ENCODE results near the gene TUBE1. TPM values are rescaled to one million over a fixed set of nuclear protein-coding genes. Genes with fewer than 3 reads are reported as not detected.

TUBE1 gene
- total and polyA plus RNA-seq, 2 donors (not counting 3 experiments of a cell fraction or from before 2014, with no cell fraction given), result 6.7 to 15.8 TPM

DNA sequence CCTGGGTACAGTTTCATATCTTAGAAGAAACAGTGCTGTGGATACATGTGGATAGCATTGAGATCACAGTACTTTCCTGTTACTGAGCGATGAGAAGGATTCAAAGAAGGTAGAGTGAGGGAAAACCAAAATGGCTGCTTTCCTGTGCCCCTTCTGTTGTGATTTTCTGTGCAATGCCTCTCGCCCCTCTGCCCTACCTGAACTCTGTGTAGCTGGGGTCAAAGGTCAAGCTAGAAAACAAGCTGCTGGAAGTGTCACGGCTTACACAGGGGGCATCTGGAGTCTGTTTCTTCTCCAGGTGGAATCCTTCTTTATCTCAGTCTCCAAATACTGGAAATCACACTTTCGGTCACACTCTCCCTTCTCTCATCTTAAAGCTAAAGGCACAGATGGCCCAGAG lies 60.3 kb downstream of the TUBE1 start:
- Histone ChIP-seq H3K36me3 (ENCODE audit: control insufficient read depth in 2 of 2, extremely low read depth in 1 of 2, insufficient read depth in 2 of 2, low read length in 2 of 2) (no peaks in the 10 kb centered on the region), H3K9me1 (replicated peaks; ENCODE audit: control insufficient read depth, extremely low read depth, insufficient read depth, low read length) (no peaks in the 10 kb centered on the region), H3K79me2 (ENCODE audit: control insufficient read depth, insufficient read depth, low read length) (no peaks in the 10 kb centered on the region), H3K27me3 (ENCODE audit: control insufficient read depth in 2 of 2, insufficient read depth in 2 of 2, low read length in 2 of 2) (no peaks in the 10 kb centered on the region), H3K4me2 (ENCODE audit: insufficient read depth, low read length) (no peak overlapping the region), H2AFZ (ENCODE audit: low read depth, low read length) (no peak overlapping the region), H3K4me1 (ENCODE audit: control insufficient read depth, extremely low read depth, insufficient read depth, low read length) (no peaks in the 10 kb centered on the region), H3K27ac (ENCODE audit: insufficient read depth, low read depth, low read length) (no peak overlapping the region), H3K9me3 (replicated peaks; ENCODE audit: control insufficient read depth, insufficient read depth, low read length) (no peaks in the 10 kb centered on the region), H3K9ac (replicated peaks; ENCODE audit: extremely low read depth, insufficient read depth, low read length) (no peak overlapping the region), H4K20me1 (replicated peaks; ENCODE audit: control insufficient read depth, extremely low read depth, insufficient read depth, low read length) (no peaks in the 10 kb centered on the region), H3K4me3 (replicated peaks in 1 of 3; ENCODE audit: insufficient read depth in 1 of 3, low read depth in 1 of 3, low read length in 3 of 3) (no peak overlapping the region)
- intact Hi-C loops (cut with micrococcal nuclease), result no loop called here
- dilution Hi-C loops (cut with MboI; ENCODE audit: extremely low pct_ligation_motif_present, low sequenced_read_pairs), result no loop called here
- CTCF ChIA-PET, result interaction anchor here (1.2 to 3.2 kb wide), 2 partner anchors 42 to 317 kb away, joined by 4 to 15 read pairs; no protein-coding TSS in a partner anchor
- POLR2A ChIA-PET, result no interaction called here
- no TSS peak for BruUV-seq (replicated peaks)
- no peak for DNase-seq (ENCODE audit: low read depth, low spot score)
- no peak for FAIRE-seq
- TF ChIP-seq POLR2A (IDR thresholded peaks at IDR 0.05; ENCODE audit: low read depth, low read length) (no peak), EZH2 (IDR thresholded peaks at IDR 0.05; ENCODE audit: borderline replicate concordance, low read depth, low read length, severe bottlenecking) (no peak), JUN (IDR thresholded peaks at IDR 0.05; ENCODE audit: borderline replicate concordance, insufficient read depth, insufficient read length, low read depth) (no peak), MYC (IDR thresholded peaks at IDR 0.05; ENCODE audit: low read depth, low read length) (no peak), FOS (IDR thresholded peaks at IDR 0.05; ENCODE audit: borderline replicate concordance, insufficient read depth, low read length) (no peak), POLR2AphosphoS5 (IDR thresholded peaks at IDR 0.05; ENCODE audit: insufficient read depth, low read depth, low read length) (no peak)
- TF ChIP-seq, protein P1, sequence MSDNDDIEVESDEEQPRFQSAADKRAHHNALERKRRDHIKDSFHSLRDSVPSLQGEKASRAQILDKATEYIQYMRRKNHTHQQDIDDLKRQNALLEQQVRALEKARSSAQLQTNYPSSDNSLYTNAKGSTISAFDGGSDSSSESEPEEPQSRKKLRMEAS (IDR thresholded peaks at IDR 0.05; ENCODE audit: insufficient read depth, insufficient read length), result no peak

DNA sequence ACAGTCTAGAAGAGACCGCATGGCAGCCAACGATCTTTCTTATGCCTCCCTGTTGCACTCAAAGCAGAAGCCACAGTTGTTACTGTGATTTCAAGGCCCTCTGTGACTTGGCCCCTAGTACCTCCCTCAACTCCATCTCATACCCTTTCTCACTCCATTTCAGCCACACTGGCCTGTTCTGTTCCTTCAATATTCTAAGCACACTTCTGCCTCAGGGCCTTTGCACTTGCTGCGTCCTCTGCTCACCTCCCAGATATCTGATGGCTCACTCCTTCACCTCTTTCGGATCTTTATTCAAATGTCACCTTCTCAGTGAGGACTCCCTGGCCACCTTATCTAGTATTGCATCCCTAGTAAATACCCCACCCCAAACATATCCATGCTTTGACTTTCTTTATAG lies 62.8 kb downstream of the TUBE1 start:
- TF ChIP-seq POLR2A (IDR thresholded peaks at IDR 0.05; ENCODE audit: low read depth, low read length) (no peak), MYC (IDR thresholded peaks at IDR 0.05; ENCODE audit: low read depth, low read length) (no peak), EZH2 (IDR thresholded peaks at IDR 0.05; ENCODE audit: borderline replicate concordance, low read depth, low read length, severe bottlenecking) (no peak), JUN (IDR thresholded peaks at IDR 0.05; ENCODE audit: borderline replicate concordance, insufficient read depth, insufficient read length, low read depth) (no peak)
- TF ChIP-seq, protein P2, sequence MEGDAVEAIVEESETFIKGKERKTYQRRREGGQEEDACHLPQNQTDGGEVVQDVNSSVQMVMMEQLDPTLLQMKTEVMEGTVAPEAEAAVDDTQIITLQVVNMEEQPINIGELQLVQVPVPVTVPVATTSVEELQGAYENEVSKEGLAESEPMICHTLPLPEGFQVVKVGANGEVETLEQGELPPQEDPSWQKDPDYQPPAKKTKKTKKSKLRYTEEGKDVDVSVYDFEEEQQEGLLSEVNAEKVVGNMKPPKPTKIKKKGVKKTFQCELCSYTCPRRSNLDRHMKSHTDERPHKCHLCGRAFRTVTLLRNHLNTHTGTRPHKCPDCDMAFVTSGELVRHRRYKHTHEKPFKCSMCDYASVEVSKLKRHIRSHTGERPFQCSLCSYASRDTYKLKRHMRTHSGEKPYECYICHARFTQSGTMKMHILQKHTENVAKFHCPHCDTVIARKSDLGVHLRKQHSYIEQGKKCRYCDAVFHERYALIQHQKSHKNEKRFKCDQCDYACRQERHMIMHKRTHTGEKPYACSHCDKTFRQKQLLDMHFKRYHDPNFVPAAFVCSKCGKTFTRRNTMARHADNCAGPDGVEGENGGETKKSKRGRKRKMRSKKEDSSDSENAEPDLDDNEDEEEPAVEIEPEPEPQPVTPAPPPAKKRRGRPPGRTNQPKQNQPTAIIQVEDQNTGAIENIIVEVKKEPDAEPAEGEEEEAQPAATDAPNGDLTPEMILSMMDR (IDR thresholded peaks at IDR 0.05; ENCODE audit: extremely low read depth in 1 of 2, insufficient read depth in 1 of 2, low read depth in 1 of 2, low read length in 2 of 2), result no peak
- TF ChIP-seq, protein P1 (IDR thresholded peaks at IDR 0.05; ENCODE audit: insufficient read depth, insufficient read length), result no peak
- no peaks in the 10 kb centered on the region for H4K20me1 ChIP-seq (replicated peaks; ENCODE audit: control insufficient read depth, extremely low read depth, insufficient read depth, low read length)
- H3K4me2 ChIP-seq (ENCODE audit: insufficient read depth, low read length), result no peak overlapping the region
- dilution Hi-C loops (cut with MboI; ENCODE audit: extremely low pct_ligation_motif_present, low sequenced_read_pairs), result no loop called here
- POLR2A ChIA-PET, result no interaction called here
- CTCF ChIA-PET, result interaction anchor here (1.2 kb wide), 1 partner anchor 315 kb away, joined by 4 read pairs; no protein-coding TSS in a partner anchor
- no peaks in the 10 kb centered on the region for H3K27me3 ChIP-seq (ENCODE audit: control insufficient read depth in 2 of 2, insufficient read depth in 2 of 2, low read length in 2 of 2)
- no peaks in the 10 kb centered on the region for H3K36me3 ChIP-seq (ENCODE audit: control insufficient read depth in 2 of 2, extremely low read depth in 1 of 2, insufficient read depth in 2 of 2, low read length in 2 of 2)
- H3K27ac ChIP-seq (ENCODE audit: insufficient read depth, low read depth, low read length), result no peak overlapping the region
- no peaks in the 10 kb centered on the region for H3K9me1 ChIP-seq (replicated peaks; ENCODE audit: control insufficient read depth, extremely low read depth, insufficient read depth, low read length)
- H3K4me3 ChIP-seq (replicated peaks in 1 of 3; ENCODE audit: insufficient read depth in 1 of 3, low read depth in 1 of 3, low read length in 3 of 3), result no peak overlapping the region
- H3K9ac ChIP-seq (replicated peaks; ENCODE audit: extremely low read depth, insufficient read depth, low read length), result no peak overlapping the region
- no peak overlapping the region for H2AFZ ChIP-seq (ENCODE audit: low read depth, low read length)
- FAIRE-seq (no peak), DNase-seq (ENCODE audit: low read depth, low spot score) (no peak)
- BruUV-seq (replicated peaks), result no TSS peak
- no peaks in the 10 kb centered on the region for H3K79me2 ChIP-seq (ENCODE audit: control insufficient read depth, insufficient read depth, low read length)
- H3K4me1 ChIP-seq (ENCODE audit: control insufficient read depth, extremely low read depth, insufficient read depth, low read length), result peaks cover under 1% of the 10 kb centered on the region
- intact Hi-C loops (cut with micrococcal nuclease), result no loop called here
- no peaks in the 10 kb centered on the region for H3K9me3 ChIP-seq (replicated peaks; ENCODE audit: control insufficient read depth, insufficient read depth, low read length)

Measured in endothelial cell of umbilical vein (primary cell).